ENCODE data around the gene R3HCC1L.

Gene R3HCC1L

GRCh38 chr10:98134431-98135221, at the start of gene R3HCC1L:
Gene R3HCC1L (plus strand): TSS chr10:98134657. CDS start chr10:98208115, 73,458 bp downstream.
- peak within 1 kb of the TSS; percentile 95 for H2AFZ ChIP-seq (ENCODE audit: low read depth, low read length, severe bottlenecking)
- H4K20me1 ChIP-seq (ENCODE audit: low read depth, low read length), result peaks cover 4% of the 10 kb centered on the region
- peaks cover 8% of the 10 kb centered on the region for H3F3A ChIP-seq (ENCODE audit: insufficient read depth)
- peak within 1 kb of the TSS; percentile 92 for H3K27ac ChIP-seq (ENCODE audit: low read depth, low read length)
- no peak for TF ChIP-seq CTCF (IDR thresholded peaks at IDR 0.05; ENCODE audit: insufficient read depth, low read length, poor library complexity, severe bottlenecking)
- no peak for TF ChIP-seq EZH2phosphoT487 (conservative IDR thresholded peaks at IDR 0.05; ENCODE audit: low read length)
- no peaks in the 10 kb centered on the region for H3K27me3 ChIP-seq (ENCODE audit: low read length)
- no peaks in the 10 kb centered on the region for H3K9me2 ChIP-seq (replicated peaks; ENCODE audit: insufficient read depth, low read length)
- no peaks in the 10 kb centered on the region for H3K36me3 ChIP-seq (ENCODE audit: low read length)
- H3K9ac ChIP-seq (ENCODE audit: low read length), result peak within 1 kb of the TSS; percentile 83
- H3K79me2 ChIP-seq (ENCODE audit: insufficient read depth, low read length), result peaks cover 51% of the 10 kb centered on the region
- peak within 1 kb of the TSS; percentile 61 for H3K4me2 ChIP-seq (ENCODE audit: low read depth, low read length, poor library complexity, severe bottlenecking)
- H3K9me3 ChIP-seq (ENCODE audit: insufficient read depth, low read length), result no peaks in the 10 kb centered on the region; the same call in 1 of the 2 replicates
- peak within 1 kb of the TSS; percentile 85 for H3K4me3 ChIP-seq (ENCODE audit: insufficient read depth, low read length, poor library complexity, severe bottlenecking)

GRCh38 chr10:98085238-98085637, 49.2 kb upstream of the R3HCC1L start:
- Histone ChIP-seq H3K27me3 (ENCODE audit: low read length) (no peaks in the 10 kb centered on the region), H3K9me2 (replicated peaks; ENCODE audit: insufficient read depth, low read length) (no peaks in the 10 kb centered on the region), H3K4me3 (ENCODE audit: insufficient read depth, low read length, poor library complexity, severe bottlenecking) (no peak overlapping the region), H3K9me3 (ENCODE audit: insufficient read depth, low read length) (no peaks in the 10 kb centered on the region), H2AFZ (ENCODE audit: low read depth, low read length, severe bottlenecking) (no peak overlapping the region), H4K20me1 (ENCODE audit: low read depth, low read length) (no peaks in the 10 kb centered on the region), H3K27ac (ENCODE audit: low read depth, low read length) (no peak overlapping the region), H3K36me3 (ENCODE audit: low read length) (no peaks in the 10 kb centered on the region), H3K9ac (ENCODE audit: low read length) (no peak overlapping the region), H3K79me2 (ENCODE audit: insufficient read depth, low read length) (no peaks in the 10 kb centered on the region), H3K4me2 (ENCODE audit: low read depth, low read length, poor library complexity, severe bottlenecking) (no peak overlapping the region), H3F3A (ENCODE audit: insufficient read depth) (no peaks in the 10 kb centered on the region)
- TF ChIP-seq CTCF (IDR thresholded peaks at IDR 0.05; ENCODE audit: insufficient read depth, low read length, poor library complexity, severe bottlenecking), result no peak
- no peak for TF ChIP-seq EZH2phosphoT487 (conservative IDR thresholded peaks at IDR 0.05; ENCODE audit: low read length)

GRCh38 chr10:98086837-98087708, 47.4 kb upstream of the R3HCC1L start:
- Histone ChIP-seq H4K20me1 (ENCODE audit: low read depth, low read length) (no peaks in the 10 kb centered on the region), H3K4me3 (ENCODE audit: insufficient read depth, low read length, poor library complexity, severe bottlenecking) (no peak overlapping the region), H3K79me2 (ENCODE audit: insufficient read depth, low read length) (no peaks in the 10 kb centered on the region), H3K9me2 (replicated peaks; ENCODE audit: insufficient read depth, low read length) (no peaks in the 10 kb centered on the region), H3F3A (ENCODE audit: insufficient read depth) (no peaks in the 10 kb centered on the region), H3K27me3 (ENCODE audit: low read length) (no peaks in the 10 kb centered on the region), H3K9ac (ENCODE audit: low read length) (no peak overlapping the region), H3K36me3 (ENCODE audit: low read length) (no peaks in the 10 kb centered on the region), H2AFZ (ENCODE audit: low read depth, low read length, severe bottlenecking) (no peak overlapping the region), H3K27ac (ENCODE audit: low read depth, low read length) (no peak overlapping the region), H3K9me3 (ENCODE audit: insufficient read depth, low read length) (no peaks in the 10 kb centered on the region), H3K4me2 (ENCODE audit: low read depth, low read length, poor library complexity, severe bottlenecking) (no peak overlapping the region)
- TF ChIP-seq EZH2phosphoT487 (conservative IDR thresholded peaks at IDR 0.05; ENCODE audit: low read length) (no peak), CTCF (IDR thresholded peaks at IDR 0.05; ENCODE audit: insufficient read depth, low read length, poor library complexity, severe bottlenecking) (no peak)
